HEK293 (cell line): Measurements from ENCODE around the gene LINC00237.

ENCODE experiments used
- CTCF ChIA-PET: fragments of 350-600 bp; formaldehyde crosslinking; extraction: SDS; loops from one replicate; lab custom pipeline; 2021; ENCODE audit warnings: antibody characterized with exemption; lab: Yijun Ruan, JAX
- POLR2A ChIA-PET: fragments of 300-600 bp; formaldehyde crosslinking; extraction: SDS; loops from one replicate; lab custom pipeline; 2020; ENCODE audit warnings: antibody characterized with exemption, inconsistent platforms; lab: Yijun Ruan, JAX
- H3K27ac ChIP-seq: fragments of 200-500 bp; sonication (Bioruptor generic); 2 replicates; pipeline ENCODE4 v1.5.1; 2014; ENCODE audit warnings: low read depth, low read length, control low read depth, inconsistent platforms; ENCODE audit errors: extremely low read depth
- H3K36me3 ChIP-seq, 2 experiments: fragments of 200-500 bp in 1 of 2; sonication (Bioruptor generic) in 1 of 2; 1 replicate in 1 of 2; 2 replicates in 1 of 2; pipeline ENCODE4 v1.5.1; 2014 to 2017; ENCODE audit warnings: inconsistent platforms in 2 of 2, low read length in 2 of 2; ENCODE audit not compliant: control insufficient read depth in 2 of 2, insufficient read depth in 1 of 2
- H3K4me1 ChIP-seq: fragments of 200-500 bp; sonication (Bioruptor generic); 2 replicates; pipeline ENCODE4 v1.5.1; 2014; ENCODE audit warnings: mild to moderate bottlenecking, low read length, inconsistent platforms; ENCODE audit not compliant: control insufficient read depth, insufficient read depth
- H3K4me3 ChIP-seq: 2 replicates; pipeline ENCODE4 v1.5.1; 2011; ENCODE audit warnings: low read depth, mild to moderate bottlenecking, control low read depth, low read length, moderate library complexity
- H3K9me3 ChIP-seq: fragments of 200-500 bp; sonication (Bioruptor generic); 2 replicates; pipeline ENCODE4 v1.5.1; 2014; ENCODE audit warnings: low read depth, low read length, inconsistent platforms; ENCODE audit not compliant: control insufficient read depth, insufficient read depth
- BCL6B ChIP-seq: fragments of 450-650 bp; formaldehyde crosslinking; IDR thresholded peaks from 2 replicates; pipeline ENCODE4 v1.5.1; 2017; ENCODE audit warnings: missing biosample characterization, missing genetic modification characterization
- HOXD13 ChIP-seq: sonication (generic); formaldehyde crosslinking; IDR thresholded peaks from 2 replicates; pipeline ENCODE4 v1.8.0; 2022; ENCODE audit warnings: missing genetic modification reagents, borderline replicate concordance
- INSM2 ChIP-seq: fragments of 450-650 bp; formaldehyde crosslinking; IDR thresholded peaks from 2 replicates; pipeline ENCODE4 v1.5.1; 2016; ENCODE audit warnings: missing biosample characterization, missing genetic modification characterization
- KLF10 ChIP-seq: fragments of 450-650 bp; IDR thresholded peaks from 2 replicates; pipeline ENCODE4 v1.5.1; 2018; ENCODE audit warnings: missing biosample characterization, mild to moderate bottlenecking, missing genetic modification characterization
- KLF7 ChIP-seq: fragments of 450-650 bp; formaldehyde crosslinking; IDR thresholded peaks from 2 replicates; pipeline ENCODE4 v1.5.1; 2016; ENCODE audit warnings: missing biosample characterization, missing genetic modification characterization, borderline replicate concordance
- KLF8 ChIP-seq: fragments of 450-650 bp; formaldehyde crosslinking; IDR thresholded peaks from 2 replicates; pipeline ENCODE4 v1.5.1; 2016; ENCODE audit warnings: missing biosample characterization, missing genetic modification characterization
- PRDM1 ChIP-seq: fragments of 450-650 bp; formaldehyde crosslinking; IDR thresholded peaks from 2 replicates; pipeline ENCODE4; 2016; ENCODE audit warnings: missing biosample characterization, missing genetic modification characterization
- SETDB1 ChIP-seq: IDR thresholded peaks from one replicate; pipeline ENCODE4 v1.6.1; 2017; ENCODE audit warnings: mild to moderate bottlenecking, low read length, moderate library complexity, mixed read lengths; ENCODE audit not compliant: insufficient read length
- ZBTB20 ChIP-seq: fragments of 450-650 bp; formaldehyde crosslinking; IDR thresholded peaks from 2 replicates; pipeline ENCODE4 v1.5.1; 2016; ENCODE audit warnings: missing biosample characterization, missing genetic modification characterization
- ZBTB21 ChIP-seq: fragments of 450-650 bp; formaldehyde crosslinking; IDR thresholded peaks from 2 replicates; pipeline ENCODE4 v1.5.1; 2017; ENCODE audit warnings: missing biosample characterization, missing genetic modification characterization
- ZEB2 ChIP-seq: fragments of 450-650 bp; formaldehyde crosslinking; IDR thresholded peaks from 2 replicates; pipeline ENCODE4 v1.5.1; 2016; ENCODE audit warnings: missing biosample characterization, missing genetic modification characterization
- ZNF10 ChIP-seq: fragments of 450-650 bp; formaldehyde crosslinking; IDR thresholded peaks from 2 replicates; pipeline ENCODE4 v1.5.1; 2017; ENCODE audit warnings: missing biosample characterization, missing genetic modification characterization
- ZNF169 ChIP-seq: fragments of 450-650 bp; formaldehyde crosslinking; IDR thresholded peaks from 2 replicates; pipeline ENCODE4 v1.5.1; 2016; ENCODE audit warnings: missing biosample characterization, missing genetic modification characterization
- ZNF2 ChIP-seq: fragments of 450-650 bp; formaldehyde crosslinking; IDR thresholded peaks from 2 replicates; pipeline ENCODE4 v1.5.1; 2016; ENCODE audit warnings: missing biosample characterization, missing genetic modification characterization
- ZNF501 ChIP-seq: fragments of 450-650 bp; formaldehyde crosslinking; IDR thresholded peaks from 2 replicates; pipeline ENCODE4 v1.5.1; 2016; ENCODE audit warnings: missing biosample characterization, missing genetic modification characterization
- ZNF518A ChIP-seq: fragments of 450-650 bp; formaldehyde crosslinking; conservative IDR thresholded peaks from 2 replicates; pipeline ENCODE4 v1.5.1; 2016; ENCODE audit warnings: low read depth, missing biosample characterization, missing genetic modification characterization
- ZNF548 ChIP-seq: fragments of 450-650 bp; formaldehyde crosslinking; IDR thresholded peaks from 2 replicates; pipeline ENCODE4 v1.5.1; 2016; ENCODE audit warnings: missing biosample characterization, missing genetic modification characterization
- ZNF561 ChIP-seq: fragments of 450-650 bp; IDR thresholded peaks from 2 replicates; pipeline ENCODE4 v1.5.1; 2018; ENCODE audit warnings: missing biosample characterization, missing genetic modification characterization, borderline replicate concordance
- ZNF596 ChIP-seq: fragments of 450-650 bp; IDR thresholded peaks from 2 replicates; pipeline ENCODE4 v1.5.0; 2018; ENCODE audit warnings: missing biosample characterization, mild to moderate bottlenecking, missing genetic modification characterization, moderate library complexity

Gene LINC00237

GRCh38 chr20:21113697-21114096 is 7.5 kb upstream of the LINC00237 start:
- CTCF ChIA-PET: no interaction called here
- POLR2A ChIA-PET: no interaction called here
- H3K36me3 ChIP-seq: no peaks in the 10 kb centered on the region
- H3K4me3 ChIP-seq: no peak overlapping the region
- H3K4me1 ChIP-seq: no peaks in the 10 kb centered on the region
- H3K27ac ChIP-seq: no peak overlapping the region
- no peaks in the 10 kb centered on the region for H3K9me3 ChIP-seq
- TF ChIP-seq ZBTB20 (tag by site-specific recombination) (no peak), ZNF501 (tag by site-specific recombination) (no peak), ZNF596 (no peak), ZNF2 (tag by site-specific recombination) (no peak), ZNF169 (tag by site-specific recombination) (no peak), SETDB1 (no peak), ZNF10 (no peak), KLF7 (tag by site-specific recombination) (no peak), ZNF518A (tag by site-specific recombination) (no peak)
- TF ChIP-seq, all 188 proteins: peak for 0

GRCh38 chr20:21111416-21111815 is 5.3 kb upstream of the LINC00237 start:
- H3K9me3 ChIP-seq: no peaks in the 10 kb centered on the region
- no peak for TF ChIP-seq HOXD13 (CRISPR knock-in tag)
- TF ChIP-seq ZEB2: no peak
- TF ChIP-seq BCL6B: no peak
- no peak for TF ChIP-seq ZNF548 (tag by site-specific recombination)
- TF ChIP-seq ZNF561: no peak
- TF ChIP-seq PRDM1 (tag by site-specific recombination): no peak
- no peak for TF ChIP-seq KLF8
- TF ChIP-seq ZNF2 (tag by site-specific recombination): no peak
- no peak for TF ChIP-seq KLF10
- TF ChIP-seq ZBTB21 (tag by site-specific recombination): no peak
- no peak for TF ChIP-seq ZBTB20 (tag by site-specific recombination)
- TF ChIP-seq INSM2: no peak

More at GRCh38 chr20:21111416-21111815, 5.3 kb upstream of the LINC00237 start:
- Histone ChIP-seq H3K4me3 (no peak overlapping the region), H3K36me3 (no peaks in the 10 kb centered on the region), H3K4me1 (no peaks in the 10 kb centered on the region), H3K27ac (no peak overlapping the region)
- CTCF ChIA-PET: interaction anchor here (0.8 kb wide), 1 partner anchor 9 kb away, joined by 3 read pairs; no protein-coding TSS in a partner anchor
- POLR2A ChIA-PET: no interaction called here
